ENCODE results near the gene PARVG.

GRCh38 chr22:44186737-44187136 is 6.0 kb downstream of the PARVG start:
- TF ChIP-seq POLR2A (IDR thresholded peaks at IDR 0.05; ENCODE audit: low read depth, low read length), result no peak; the same call in 1 of the 2 replicates
- no peak for TF ChIP-seq FOS (IDR thresholded peaks at IDR 0.05; ENCODE audit: borderline replicate concordance, extremely low read depth, insufficient read length)
- TF ChIP-seq, protein P1, sequence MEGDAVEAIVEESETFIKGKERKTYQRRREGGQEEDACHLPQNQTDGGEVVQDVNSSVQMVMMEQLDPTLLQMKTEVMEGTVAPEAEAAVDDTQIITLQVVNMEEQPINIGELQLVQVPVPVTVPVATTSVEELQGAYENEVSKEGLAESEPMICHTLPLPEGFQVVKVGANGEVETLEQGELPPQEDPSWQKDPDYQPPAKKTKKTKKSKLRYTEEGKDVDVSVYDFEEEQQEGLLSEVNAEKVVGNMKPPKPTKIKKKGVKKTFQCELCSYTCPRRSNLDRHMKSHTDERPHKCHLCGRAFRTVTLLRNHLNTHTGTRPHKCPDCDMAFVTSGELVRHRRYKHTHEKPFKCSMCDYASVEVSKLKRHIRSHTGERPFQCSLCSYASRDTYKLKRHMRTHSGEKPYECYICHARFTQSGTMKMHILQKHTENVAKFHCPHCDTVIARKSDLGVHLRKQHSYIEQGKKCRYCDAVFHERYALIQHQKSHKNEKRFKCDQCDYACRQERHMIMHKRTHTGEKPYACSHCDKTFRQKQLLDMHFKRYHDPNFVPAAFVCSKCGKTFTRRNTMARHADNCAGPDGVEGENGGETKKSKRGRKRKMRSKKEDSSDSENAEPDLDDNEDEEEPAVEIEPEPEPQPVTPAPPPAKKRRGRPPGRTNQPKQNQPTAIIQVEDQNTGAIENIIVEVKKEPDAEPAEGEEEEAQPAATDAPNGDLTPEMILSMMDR (IDR thresholded peaks at IDR 0.05 in 2 of 3, conservative IDR thresholded peaks at IDR 0.05 in 1 of 3; ENCODE audit: control insufficient read depth in 2 of 3, extremely low read depth in 1 of 3, insufficient read depth in 1 of 3, low read depth in 3 of 3, low read length in 3 of 3), result no peak
- no peak for TF ChIP-seq POLR2AphosphoS5 (IDR thresholded peaks at IDR 0.05; ENCODE audit: low read length)
- no peak for TF ChIP-seq TAF1 (IDR thresholded peaks at IDR 0.05; ENCODE audit: borderline replicate concordance, low read depth, low read length)
- TF ChIP-seq SMAD1 (IDR thresholded peaks at IDR 0.05; ENCODE audit: low read depth, partially characterized antibody), result no peak
- TF ChIP-seq SUZ12 (IDR thresholded peaks at IDR 0.05; ENCODE audit: unreplicated experiment), result no peak
- TF ChIP-seq SMC3 (IDR thresholded peaks at IDR 0.05; ENCODE audit: borderline replicate concordance, low read length), result no peak
- TF ChIP-seq ZBED1 (IDR thresholded peaks at IDR 0.05; ENCODE audit: borderline replicate concordance), result no peak
- no peak for TF ChIP-seq SP1 (IDR thresholded peaks at IDR 0.05; ENCODE audit: low read depth, low read length)
- TF ChIP-seq EZH2 (IDR thresholded peaks at IDR 0.05; ENCODE audit: borderline replicate concordance, control insufficient read depth, low read depth, low read length), result no peak

Measured in GM12878 (cell line).